Keratinocyte (primary cell): ENCODE results near the gene TCP11L2.

ENCODE experiments used
- EZH2 ChIP-seq: IDR thresholded peaks from one replicate; pipeline ENCODE4 v1.6.1; 2012; ENCODE audit warnings: inconsistent platforms, mild to moderate bottlenecking, low read length, moderate library complexity
- TF ChIP-seq, protein P1 (sequence below), 3 experiments: IDR thresholded peaks in 1 of 3; conservative IDR thresholded peaks in 1 of 3; optimal IDR thresholded peaks in 1 of 3; 2 replicates in 2 of 3; 3 replicates in 1 of 3; pipeline versions ENCODE3 to v1.5.1; 2011; ENCODE audit warnings: low read length in 3 of 3, mild to moderate bottlenecking in 3 of 3, moderate library complexity in 2 of 3, control low read depth in 1 of 3, inconsistent platforms in 1 of 3; ENCODE audit not compliant: insufficient read depth in 2 of 3; ENCODE audit errors: extremely low read depth in 1 of 3

DNA sequence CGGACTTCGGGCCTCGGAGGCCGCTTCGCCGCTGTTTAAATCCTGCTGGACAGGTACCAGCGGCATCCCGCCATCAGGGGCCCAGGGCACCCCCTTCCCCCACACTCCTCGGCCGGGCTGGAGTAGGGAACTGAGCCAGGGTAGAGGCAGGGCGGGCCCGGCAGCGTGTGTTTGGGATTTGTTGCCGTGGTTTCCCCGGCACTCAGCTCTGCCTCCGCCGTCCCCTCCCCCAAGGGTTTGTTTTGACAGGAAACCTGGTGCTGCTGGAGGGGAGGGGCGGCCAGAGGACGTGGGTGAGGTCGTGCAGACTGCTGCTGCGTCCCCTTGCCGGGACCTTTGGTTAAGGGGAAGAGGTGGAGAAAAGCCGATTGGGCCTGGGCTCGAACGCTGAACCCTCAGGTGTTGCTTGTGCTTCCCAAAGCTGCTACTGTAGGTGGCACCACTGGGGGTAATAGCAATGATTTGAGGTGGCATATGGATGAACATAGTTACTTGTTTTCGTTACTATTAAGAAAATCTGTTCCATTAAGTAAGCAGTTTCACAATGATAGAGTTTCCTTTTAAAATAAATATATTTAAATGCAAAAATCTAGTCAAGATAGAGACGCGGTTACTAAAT is 778 bp downstream of the TCP11L2 start:
- TF ChIP-seq, protein P1, sequence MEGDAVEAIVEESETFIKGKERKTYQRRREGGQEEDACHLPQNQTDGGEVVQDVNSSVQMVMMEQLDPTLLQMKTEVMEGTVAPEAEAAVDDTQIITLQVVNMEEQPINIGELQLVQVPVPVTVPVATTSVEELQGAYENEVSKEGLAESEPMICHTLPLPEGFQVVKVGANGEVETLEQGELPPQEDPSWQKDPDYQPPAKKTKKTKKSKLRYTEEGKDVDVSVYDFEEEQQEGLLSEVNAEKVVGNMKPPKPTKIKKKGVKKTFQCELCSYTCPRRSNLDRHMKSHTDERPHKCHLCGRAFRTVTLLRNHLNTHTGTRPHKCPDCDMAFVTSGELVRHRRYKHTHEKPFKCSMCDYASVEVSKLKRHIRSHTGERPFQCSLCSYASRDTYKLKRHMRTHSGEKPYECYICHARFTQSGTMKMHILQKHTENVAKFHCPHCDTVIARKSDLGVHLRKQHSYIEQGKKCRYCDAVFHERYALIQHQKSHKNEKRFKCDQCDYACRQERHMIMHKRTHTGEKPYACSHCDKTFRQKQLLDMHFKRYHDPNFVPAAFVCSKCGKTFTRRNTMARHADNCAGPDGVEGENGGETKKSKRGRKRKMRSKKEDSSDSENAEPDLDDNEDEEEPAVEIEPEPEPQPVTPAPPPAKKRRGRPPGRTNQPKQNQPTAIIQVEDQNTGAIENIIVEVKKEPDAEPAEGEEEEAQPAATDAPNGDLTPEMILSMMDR (optimal IDR thresholded peaks at IDR 0.05 in 1 of 3, IDR thresholded peaks at IDR 0.05 in 1 of 3, conservative IDR thresholded peaks at IDR 0.05 in 1 of 3; ENCODE audit: extremely low read depth in 1 of 3, insufficient read depth in 2 of 3, low read length in 3 of 3): peak; percentile 12 to 29 (median 17)
- no peak for TF ChIP-seq EZH2
